NB4 (cell line): ENCODE results near the gene NLGN4X.

Source experiments
- MYC ChIP-seq: IDR thresholded peaks from 2 replicates; pipeline ENCODE4 v1.6.1; 2011; ENCODE audit warnings: low read depth, low read length
- POLR2A ChIP-seq: IDR thresholded peaks from 2 replicates; pipeline ENCODE4 v1.6.1; 2011; ENCODE audit warnings: mild to moderate bottlenecking; ENCODE audit not compliant: insufficient read length; ENCODE audit errors: extremely low read depth
- TF ChIP-seq, protein P1 (sequence below): IDR thresholded peaks from one replicate; pipeline ENCODE4 v1.5.1; 2012; ENCODE audit warnings: low read depth, low read length
- TF ChIP-seq, protein P2 (sequence below): IDR thresholded peaks from 2 replicates; pipeline ENCODE4 v1.6.1; 2011; ENCODE audit warnings: low read depth, low read length

DNA sequence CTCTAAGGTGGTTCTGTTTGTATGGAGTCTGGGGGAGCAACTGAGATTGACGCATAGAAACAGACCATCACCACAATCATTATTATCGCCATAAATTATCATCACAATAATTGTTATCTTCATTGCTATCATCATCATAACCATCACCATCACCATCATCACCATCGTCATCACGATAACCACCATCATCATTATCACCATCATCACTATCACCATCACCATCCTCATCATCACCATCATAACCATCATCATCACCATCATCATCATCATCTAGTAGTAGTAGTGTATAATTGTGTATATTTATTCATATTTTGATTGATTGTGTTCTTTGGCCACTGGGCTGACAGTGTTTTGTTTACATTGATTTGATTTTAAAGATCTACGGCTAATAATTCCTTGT is 95.7 kb downstream of the NLGN4X start:
- TF ChIP-seq, protein P1, sequence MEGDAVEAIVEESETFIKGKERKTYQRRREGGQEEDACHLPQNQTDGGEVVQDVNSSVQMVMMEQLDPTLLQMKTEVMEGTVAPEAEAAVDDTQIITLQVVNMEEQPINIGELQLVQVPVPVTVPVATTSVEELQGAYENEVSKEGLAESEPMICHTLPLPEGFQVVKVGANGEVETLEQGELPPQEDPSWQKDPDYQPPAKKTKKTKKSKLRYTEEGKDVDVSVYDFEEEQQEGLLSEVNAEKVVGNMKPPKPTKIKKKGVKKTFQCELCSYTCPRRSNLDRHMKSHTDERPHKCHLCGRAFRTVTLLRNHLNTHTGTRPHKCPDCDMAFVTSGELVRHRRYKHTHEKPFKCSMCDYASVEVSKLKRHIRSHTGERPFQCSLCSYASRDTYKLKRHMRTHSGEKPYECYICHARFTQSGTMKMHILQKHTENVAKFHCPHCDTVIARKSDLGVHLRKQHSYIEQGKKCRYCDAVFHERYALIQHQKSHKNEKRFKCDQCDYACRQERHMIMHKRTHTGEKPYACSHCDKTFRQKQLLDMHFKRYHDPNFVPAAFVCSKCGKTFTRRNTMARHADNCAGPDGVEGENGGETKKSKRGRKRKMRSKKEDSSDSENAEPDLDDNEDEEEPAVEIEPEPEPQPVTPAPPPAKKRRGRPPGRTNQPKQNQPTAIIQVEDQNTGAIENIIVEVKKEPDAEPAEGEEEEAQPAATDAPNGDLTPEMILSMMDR, result no peak
- TF ChIP-seq POLR2A (no peak), MYC (no peak)
- TF ChIP-seq, protein P2, sequence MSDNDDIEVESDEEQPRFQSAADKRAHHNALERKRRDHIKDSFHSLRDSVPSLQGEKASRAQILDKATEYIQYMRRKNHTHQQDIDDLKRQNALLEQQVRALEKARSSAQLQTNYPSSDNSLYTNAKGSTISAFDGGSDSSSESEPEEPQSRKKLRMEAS, result no peak
